ENCODE data around the gene HTR7.

- TF ChIP-seq EP300 (IDR thresholded peaks at IDR 0.05; ENCODE audit: borderline replicate concordance) = no peak
- no peak for TF ChIP-seq ZBTB7A (IDR thresholded peaks at IDR 0.05; ENCODE audit: low read depth)
These were observed 39.1 kb downstream of the HTR7 start for GRCh38 chr10:90818736-90819135.

Data from Ishikawa (cell line).